ENCODE data around the gene TSTD1. TPM values are rescaled to one million over a fixed set of nuclear protein-coding genes. Genes with fewer than 3 reads are reported as not detected.
"Not testable (repeated sequence)": the region's sequence is repeated elsewhere in the genome, so short reads cannot be mapped to it uniquely, and the experiment has no call there.

Gene TSTD1
- total and polyA plus RNA-seq, 10 donors, result 24.3 to 141 (median 31.0) TPM

GRCh38 chr1:160996178-160996577, 42.6 kb downstream of the TSTD1 start:
- H3K36me3 ChIP-seq, result peaks cover 0 to 34% (median 29%) of the 10 kb centered on the region in 6 donors
- H3K4me3 ChIP-seq, result no peak overlapping the region
- H3K9me3 ChIP-seq, result no peaks in the 10 kb centered on the region
- TF ChIP-seq POLR2A (IDR thresholded peaks at IDR 0.05) (no peak), POLR2AphosphoS5 (IDR thresholded peaks at IDR 0.05) (no peak), CTCF (IDR thresholded peaks at IDR 0.05 in 8 of 11, conservative IDR thresholded peaks at IDR 0.05 in 3 of 11) (no peak)
- H3K4me1 ChIP-seq, result peaks cover 0 to 39% (median 20%) of the 10 kb centered on the region in 6 donors
- DNase-seq, result no peak
- intact Hi-C loops (cut with DNase I; ENCODE audit: low total_unique reads), result loop anchor here (5.0 kb wide), 1 partner anchor 101 kb away; the partner anchor contains the start of gene KLHDC9
- peak overlapping the region in 5 of 8 donors; percentile 65 to 82 (median 78) for H3K27ac ChIP-seq
- H3K27me3 ChIP-seq (replicated peaks in 1 of 7), result no peaks in the 10 kb centered on the region
- WGBS, 5 donors, result 78 to 90% (median 85%) methylated on average over 3 of the region's 3 CpGs

GRCh38 chr1:160993544-160994193, 45.1 kb downstream of the TSTD1 start:
- no peak for DNase-seq
- Histone ChIP-seq H3K9me3 (no peaks in the 10 kb centered on the region), H3K4me1 (peaks cover 0 to 43% (median 25%) of the 10 kb centered on the region in 6 donors), H3K27me3 (replicated peaks in 1 of 7) (no peaks in the 10 kb centered on the region), H3K27ac (no peak overlapping the region), H3K4me3 (no peak overlapping the region), H3K36me3 (peaks cover 0 to 9% (median 5%) of the 10 kb centered on the region in 6 donors)
- intact Hi-C loops (cut with DNase I; ENCODE audit: low total_unique reads), result no loop called here
- 78 to 82% (median 81%) methylated on average over 14 of the region's 14 CpGs for WGBS, 5 donors
- TF ChIP-seq POLR2AphosphoS5 (IDR thresholded peaks at IDR 0.05) (no peak), POLR2A (IDR thresholded peaks at IDR 0.05) (no peak), CTCF (IDR thresholded peaks at IDR 0.05 in 8 of 11, conservative IDR thresholded peaks at IDR 0.05 in 3 of 11) (peak in 7 of 11 experiments; percentile 14 to 47 (median 38))

- intact Hi-C loops (cut with DNase I; ENCODE audit: low total_unique reads); H3K27ac ChIP-seq; DNase-seq; H3K36me3 ChIP-seq; H3K9me3 ChIP-seq; H3K4me3 ChIP-seq; H3K27me3 ChIP-seq (replicated peaks in 1 of 7): not testable (repeated sequence)
- 86 to 98% (median 90%) methylated on average over 4 of the region's 4 CpGs for WGBS, 5 donors
- peaks cover 0 to 28% (median 16%) of the 10 kb centered on the region in 6 donors for H3K4me1 ChIP-seq
These were observed 46.7 kb downstream of the TSTD1 start for GRCh38 chr1:160992036-160992435.

Small RNA genes lying within 50 kb of the gene (small RNA-seq; reads per million reads assigned to genes)
- gene AL591806.2, result 0 reads per million in 4 donors

Other genes with a start within 250 kb of the TSTD1 start
- 100 to 1,000 TPM in 1 of 7 donors, 10 to 100 TPM in 6; 32.3 to 151 (median 37.2) TPM for gene LY9, start 242.8 kb downstream of the TSTD1 start, total RNA-seq
- gene LY9, start 242.8 kb downstream of the TSTD1 start, polyA plus RNA-seq, result 10 to 100 TPM; 30.7 to 40.1 (median 38.4) TPM
- 10 to 100 TPM; 13.0 to 25.7 (median 18.2) TPM for gene CD244, start 176.1 kb downstream of the TSTD1 start, total RNA-seq
- gene CD244, start 176.1 kb downstream of the TSTD1 start, polyA plus RNA-seq, result 1 to 10 TPM; 2.1 to 4.3 (median 4.0) TPM
- gene ITLN1, start 153.8 kb downstream of the TSTD1 start, total RNA-seq, result 1 to 10 TPM in 6 of 7 donors, under 1 TPM in 1; 0.52 to 2.5 (median 1.7) TPM
- gene ITLN1, start 153.8 kb downstream of the TSTD1 start, polyA plus RNA-seq, result 1 to 10 TPM in 2 of 3 donors, under 1 TPM in 1; 0.87 to 3.6 (median 1.6) TPM
- gene ITLN2, start 84.2 kb downstream of the TSTD1 start, total RNA-seq, result not detected
- not detected for gene ITLN2, start 84.2 kb downstream of the TSTD1 start, polyA plus RNA-seq
- 10 to 100 TPM; 46.7 to 77.2 (median 56.8) TPM for gene F11R, start 17.8 kb downstream of the TSTD1 start, total RNA-seq
- gene F11R, start 17.8 kb downstream of the TSTD1 start, polyA plus RNA-seq, result 10 to 100 TPM in 1 of 3 donors, 1 to 10 TPM in 2; 6.4 to 16.5 (median 8.4) TPM
- gene USF1, start 7.0 kb upstream of the TSTD1 start, total RNA-seq, result 100 to 1,000 TPM; 113 to 158 (median 123) TPM
- gene USF1, start 7.0 kb upstream of the TSTD1 start, polyA plus RNA-seq, result 100 to 1,000 TPM; 132 to 339 (median 228) TPM
- 100 to 1,000 TPM; 103 to 145 (median 129) TPM for gene ARHGAP30, start 30.9 kb upstream of the TSTD1 start, total RNA-seq
- 10 to 100 TPM; 28.8 to 81.5 (median 31.1) TPM for gene ARHGAP30, start 30.9 kb upstream of the TSTD1 start, polyA plus RNA-seq
- not detected for gene NECTIN4, start 50.6 kb upstream of the TSTD1 start, total RNA-seq
- under 1 TPM; 0.03 to 0.06 (median 0.04) TPM for gene NECTIN4, start 50.6 kb upstream of the TSTD1 start, polyA plus RNA-seq
- gene KLHDC9, start 59.4 kb upstream of the TSTD1 start, total RNA-seq, result 1 to 10 TPM; 1.1 to 2.1 (median 1.3) TPM
- 1 to 10 TPM; 1.9 to 3.9 (median 3.2) TPM for gene KLHDC9, start 59.4 kb upstream of the TSTD1 start, polyA plus RNA-seq
- gene PFDN2, start 79.1 kb upstream of the TSTD1 start, total RNA-seq, result 10 to 100 TPM; 14.9 to 49.4 (median 38.5) TPM
- 100 to 1,000 TPM; 122 to 140 (median 133) TPM for gene PFDN2, start 79.1 kb upstream of the TSTD1 start, polyA plus RNA-seq
- 10 to 100 TPM; 29.4 to 48.2 (median 43.6) TPM for gene NIT1, start 79.1 kb upstream of the TSTD1 start, total RNA-seq
- gene NIT1, start 79.1 kb upstream of the TSTD1 start, polyA plus RNA-seq, result 10 to 100 TPM; 27.7 to 36.9 (median 31.5) TPM
- gene DEDD, start 93.7 kb upstream of the TSTD1 start, total RNA-seq, result 10 to 100 TPM; 28.7 to 49.1 (median 38.2) TPM
- gene DEDD, start 93.7 kb upstream of the TSTD1 start, polyA plus RNA-seq, result 10 to 100 TPM; 15.9 to 18.5 (median 17.7) TPM
- gene UFC1, start 115.0 kb upstream of the TSTD1 start, total RNA-seq, result 10 to 100 TPM; 62.8 to 76.3 (median 71.2) TPM
- gene UFC1, start 115.0 kb upstream of the TSTD1 start, polyA plus RNA-seq, result 100 to 1,000 TPM; 114 to 130 (median 119) TPM
- gene USP21, start 120.5 kb upstream of the TSTD1 start, total RNA-seq, result 10 to 100 TPM; 25.3 to 33.0 (median 29.4) TPM
- 10 to 100 TPM; 17.9 to 26.1 (median 24.4) TPM for gene USP21, start 120.5 kb upstream of the TSTD1 start, polyA plus RNA-seq
- 10 to 100 TPM; 25.5 to 41.3 (median 35.6) TPM for gene PPOX, start 127.5 kb upstream of the TSTD1 start, total RNA-seq
- gene PPOX, start 127.5 kb upstream of the TSTD1 start, polyA plus RNA-seq, result 10 to 100 TPM; 33.5 to 74.7 (median 44.5) TPM
- gene B4GALT3, start 138.5 kb upstream of the TSTD1 start, total RNA-seq, result 10 to 100 TPM; 29.2 to 52.8 (median 35.6) TPM
- 10 to 100 TPM; 21.0 to 41.3 (median 31.8) TPM for gene B4GALT3, start 138.5 kb upstream of the TSTD1 start, polyA plus RNA-seq
- gene ADAMTS4, start 160.1 kb upstream of the TSTD1 start, total RNA-seq, result 10 to 100 TPM in 4 of 7 donors, 1 to 10 TPM in 3; 1.1 to 37.8 (median 11.0) TPM
- 1 to 10 TPM in 1 of 3 donors, under 1 TPM in 2; 0.26 to 1.2 (median 0.91) TPM for gene ADAMTS4, start 160.1 kb upstream of the TSTD1 start, polyA plus RNA-seq
- gene NDUFS2, start 163.4 kb upstream of the TSTD1 start, total RNA-seq, result 100 to 1,000 TPM in 1 of 7 donors, 10 to 100 TPM in 6; 76.5 to 110 (median 88.0) TPM
- gene NDUFS2, start 163.4 kb upstream of the TSTD1 start, polyA plus RNA-seq, result 10 to 100 TPM; 27.0 to 44.7 (median 34.1) TPM
- gene FCER1G, start 176.3 kb upstream of the TSTD1 start, total RNA-seq, result 100 to 1,000 TPM; 167 to 402 (median 268) TPM
- 100 to 1,000 TPM; 148 to 236 (median 202) TPM for gene FCER1G, start 176.3 kb upstream of the TSTD1 start, polyA plus RNA-seq
- not detected for gene APOA2, start 184.7 kb upstream of the TSTD1 start, total RNA-seq
- gene APOA2, start 184.7 kb upstream of the TSTD1 start, polyA plus RNA-seq, result under 1 TPM in 1 of 3 donors, not detected in 2; 0.29 TPM
- gene TOMM40L, start 187.1 kb upstream of the TSTD1 start, total RNA-seq, result 10 to 100 TPM in 5 of 7 donors, 1 to 10 TPM in 2; 8.3 to 15.3 (median 10.7) TPM
- 1 to 10 TPM; 6.2 to 8.9 (median 6.5) TPM for gene TOMM40L, start 187.1 kb upstream of the TSTD1 start, polyA plus RNA-seq
- not detected for gene NR1I3, start 199.2 kb upstream of the TSTD1 start, total RNA-seq
- under 1 TPM in 2 of 3 donors, not detected in 1; 0.06 to 0.11 TPM for gene NR1I3, start 199.2 kb upstream of the TSTD1 start, polyA plus RNA-seq
- under 1 TPM in 2 of 7 donors, not detected in 5; 0.20 to 0.26 TPM for gene PCP4L1, start 219.8 kb upstream of the TSTD1 start, total RNA-seq
- gene PCP4L1, start 219.8 kb upstream of the TSTD1 start, polyA plus RNA-seq, result under 1 TPM in 2 of 3 donors, not detected in 1; 0.19 to 0.20 TPM

All from spleen (tissue), 11 donors.